ENCODE data around the gene STARD10.
A peak's percentile ranks its signal among the peaks of the same experiment; 100 is the strongest.
"Not testable (repeated sequence)": the region's sequence is repeated elsewhere in the genome, so short reads cannot be mapped to it uniquely, and the experiment has no call there.

The STARD10 gene

DNA sequence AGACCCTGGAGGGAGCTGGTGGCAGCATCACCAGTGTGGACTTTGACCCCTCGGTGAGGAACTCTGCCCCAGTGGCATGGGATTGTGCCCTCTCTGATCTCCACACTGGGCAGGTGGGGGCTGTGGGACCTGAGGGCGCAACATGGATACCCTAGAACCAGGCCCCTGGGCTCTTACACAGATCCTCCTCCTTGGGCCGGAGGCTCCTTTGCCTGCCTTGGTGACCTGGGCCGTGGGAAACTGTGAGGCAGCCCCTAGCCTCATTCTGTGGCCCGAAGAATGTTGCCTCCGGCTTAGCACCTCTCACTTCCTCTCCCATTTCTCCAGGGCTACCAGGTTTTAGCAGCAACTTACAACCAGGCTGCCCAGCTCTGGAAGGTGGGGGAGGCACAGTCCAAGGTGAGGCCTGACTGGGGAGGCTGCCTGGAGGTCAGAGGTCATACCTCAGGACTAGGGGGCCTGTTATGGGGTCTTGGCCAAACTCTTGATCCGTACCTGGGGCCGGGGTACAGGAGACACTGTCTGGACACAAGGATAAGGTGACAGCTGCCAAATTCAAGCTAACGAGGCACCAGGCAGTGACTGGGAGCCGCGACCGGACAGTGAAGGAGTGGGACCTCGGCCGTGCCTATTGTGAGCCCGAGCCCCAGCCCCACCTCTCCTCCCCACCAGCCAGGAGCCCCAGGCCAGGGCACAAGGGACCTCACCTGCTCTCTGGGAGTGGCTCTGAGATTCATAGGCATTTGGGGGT, 32.5 kb upstream of the STARD10 start:
- DNase-seq (ENCODE audit: low read depth in 2 of 2), result no peak

GRCh38 chr11:72825661-72826060, 31.8 kb upstream of the STARD10 start:
- no peak for DNase-seq (ENCODE audit: low read depth in 2 of 2)

GRCh38 chr11:72824811-72825505, 31.1 kb upstream of the STARD10 start:
- DNase-seq (ENCODE audit: low read depth in 2 of 2), result no peak

DNA sequence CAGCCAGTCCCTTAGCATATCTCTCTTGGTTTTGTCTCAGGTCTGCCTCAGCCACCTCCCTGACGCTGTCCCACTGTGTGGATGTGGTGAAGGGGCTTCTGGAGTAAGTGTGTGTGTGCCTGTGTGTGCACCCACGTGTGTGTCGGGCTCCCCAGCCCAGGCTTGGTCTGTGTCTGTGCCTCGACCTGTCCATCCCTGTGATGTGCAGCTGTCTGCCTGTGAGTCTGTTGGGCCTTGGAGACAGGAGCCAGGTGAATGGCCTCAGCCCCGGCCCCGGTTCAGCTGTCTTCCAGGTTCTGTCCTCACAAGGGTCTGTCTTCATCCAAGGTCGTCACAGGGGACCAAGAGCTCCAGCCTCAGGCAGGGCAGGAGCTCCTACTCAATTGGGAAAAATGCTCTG, 30.2 kb upstream of the STARD10 start:
- no peak for DNase-seq (ENCODE audit: low read depth in 2 of 2)

GRCh38 chr11:72823105-72823804, 29.4 kb upstream of the STARD10 start:
- DNase-seq (ENCODE audit: low read depth in 2 of 2), result no peak

DNA sequence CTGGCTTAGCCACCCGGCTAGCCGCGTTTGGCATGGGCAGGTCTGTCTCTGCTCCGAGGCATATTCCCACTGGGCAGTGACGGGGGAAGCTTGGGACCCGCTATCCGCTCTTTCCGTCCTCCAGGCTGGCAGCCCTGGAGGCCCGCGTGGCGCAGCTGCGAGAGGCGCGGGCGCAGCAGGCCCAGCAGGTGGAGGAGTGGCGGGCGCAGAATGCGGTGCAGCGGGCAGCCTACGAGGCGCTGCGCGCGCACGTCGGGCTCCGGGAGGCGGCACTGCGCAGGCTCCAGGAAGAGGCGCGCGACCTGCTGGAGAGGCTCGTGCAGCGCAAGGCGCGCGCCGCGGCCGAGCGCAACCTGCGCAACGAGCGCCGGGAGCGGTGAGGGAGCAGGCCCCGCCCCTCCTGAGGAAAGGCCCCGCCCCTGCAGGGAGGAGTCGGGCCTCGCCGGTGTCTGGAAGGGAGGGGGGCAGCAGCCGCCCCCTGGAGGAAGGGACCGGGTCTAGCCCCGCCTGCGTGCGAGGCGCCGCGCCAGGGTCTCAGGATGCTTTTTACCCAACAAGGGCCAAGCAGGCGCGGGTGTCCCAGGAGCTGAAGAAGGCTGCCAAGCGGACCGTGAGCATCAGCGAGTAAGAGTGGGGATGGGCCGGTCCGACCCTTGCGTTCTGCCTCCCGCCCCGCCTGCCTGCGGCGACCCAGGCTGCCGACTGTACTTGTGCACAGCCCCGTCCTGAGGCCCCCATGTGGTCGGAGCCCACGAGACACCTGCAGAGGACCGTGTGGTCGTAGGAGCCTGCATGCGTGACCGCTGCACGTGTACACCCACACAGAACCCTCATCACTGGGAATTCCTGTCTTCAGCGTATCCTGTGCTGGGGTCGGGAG, 28.3 kb upstream of the STARD10 start:
- peak; percentile 46 to 88 for DNase-seq (ENCODE audit: low read depth in 2 of 2)

DNA sequence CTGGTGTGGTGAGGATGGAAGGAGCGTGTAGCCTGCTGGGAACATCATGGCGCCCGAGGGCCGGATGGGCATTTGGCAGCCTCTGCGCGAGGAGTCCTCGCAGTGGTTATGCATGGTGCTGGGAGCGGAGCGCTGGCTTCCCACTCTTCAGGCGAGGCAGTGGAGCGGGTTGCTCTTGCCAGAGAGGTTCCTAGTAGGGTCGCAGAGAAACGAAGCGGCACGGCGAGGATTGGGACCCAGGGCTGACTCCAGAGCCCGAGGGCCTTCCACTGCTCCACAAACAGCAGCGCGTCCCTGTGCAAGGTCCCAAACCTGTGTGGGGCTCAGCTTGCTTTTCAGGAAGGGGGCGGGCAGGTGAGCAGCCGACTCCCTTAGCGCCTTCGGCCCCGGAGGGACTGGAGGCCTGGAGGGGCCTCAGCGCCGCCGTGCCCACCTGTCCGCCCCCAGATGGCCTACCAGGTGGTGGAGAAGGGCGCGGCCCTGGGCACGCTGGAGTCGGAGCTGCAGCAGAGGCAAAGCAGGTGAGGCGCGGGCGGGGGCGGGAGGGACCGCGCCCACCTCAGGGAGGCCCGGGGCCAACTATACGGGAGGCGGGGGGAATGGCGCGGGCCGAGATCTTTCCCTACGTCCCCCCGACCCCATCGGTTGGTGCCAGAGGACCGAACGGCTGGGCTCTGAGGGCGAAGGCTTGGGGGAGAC, 27.5 kb upstream of the STARD10 start:
- no peak for DNase-seq (ENCODE audit: low read depth in 2 of 2)

- DNase-seq (ENCODE audit: low read depth in 2 of 2), result no peak
Measured at GRCh38 chr11:72820439-72821139, 26.7 kb upstream of the STARD10 start.

GRCh38 chr11:72818971-72819370, 25.1 kb upstream of the STARD10 start:
- no peak for DNase-seq (ENCODE audit: low read depth in 2 of 2)

DNA sequence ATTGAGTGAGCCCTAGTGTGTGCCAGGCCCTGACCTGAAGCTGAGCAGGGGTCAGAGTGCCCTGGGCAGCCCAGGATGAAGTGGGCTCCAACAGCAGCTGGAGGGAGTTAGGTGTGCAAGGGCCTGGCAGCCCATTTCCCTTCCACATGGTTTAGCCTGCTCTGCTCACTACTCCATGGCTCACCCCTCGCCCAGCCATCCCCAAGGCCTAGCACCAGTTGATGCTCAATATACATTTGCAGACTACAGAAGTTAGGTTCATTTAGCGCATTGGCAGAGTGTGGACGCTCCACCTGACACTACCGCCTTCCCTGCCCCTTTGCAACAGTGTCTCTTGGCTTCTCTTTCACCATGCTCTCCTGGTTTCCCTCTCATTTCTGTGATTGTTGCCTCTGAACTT, 24.1 kb upstream of the STARD10 start:
- no peak for DNase-seq (ENCODE audit: low read depth in 2 of 2)

GRCh38 chr11:72816404-72816990, 22.6 kb upstream of the STARD10 start:
- no peak for DNase-seq (ENCODE audit: low read depth in 2 of 2)

- DNase-seq (ENCODE audit: low read depth in 2 of 2), result no peak
Measured at GRCh38 chr11:72815110-72815618, 21.3 kb upstream of the STARD10 start.

GRCh38 chr11:72814286-72815109, 20.7 kb upstream of the STARD10 start, which contains the start of gene ATG16L2:
TSS of gene ATG16L2 (plus strand) at chr11:72814411. CDS start at chr11:72814446, 35 bp downstream.
- peak; percentile 74 to 88 for DNase-seq (ENCODE audit: low read depth in 2 of 2)

DNA sequence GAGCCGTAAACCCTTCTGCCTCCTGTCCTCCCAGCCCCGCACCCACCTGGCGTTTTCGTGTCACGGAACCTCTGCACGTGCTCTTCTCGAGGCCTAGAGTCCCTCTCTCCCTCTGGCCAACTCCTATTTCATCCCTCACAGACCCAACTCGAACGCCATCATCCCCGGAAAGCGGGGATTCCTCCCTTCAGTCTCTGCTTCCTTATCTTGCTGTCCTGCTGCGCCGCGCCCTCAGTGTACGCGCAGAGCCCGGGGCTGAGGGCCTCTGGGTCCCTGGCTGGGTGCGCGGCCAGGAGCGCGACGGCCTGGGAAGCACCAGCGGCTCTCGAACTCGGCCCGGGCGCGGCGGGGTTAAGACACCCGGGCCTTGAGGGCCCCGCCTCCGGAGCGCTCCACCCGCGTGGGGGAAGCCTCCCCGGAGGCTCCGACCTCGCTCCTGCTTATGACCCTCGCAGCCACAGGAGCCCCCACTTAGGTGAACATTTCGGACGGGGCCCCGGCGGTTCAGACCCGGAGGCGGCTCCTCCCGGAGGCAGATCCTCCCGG, 20.0 kb upstream of the STARD10 start:
- DNase-seq (ENCODE audit: low read depth in 2 of 2), result peak in 1 of 2 donors; percentile 80

DNA sequence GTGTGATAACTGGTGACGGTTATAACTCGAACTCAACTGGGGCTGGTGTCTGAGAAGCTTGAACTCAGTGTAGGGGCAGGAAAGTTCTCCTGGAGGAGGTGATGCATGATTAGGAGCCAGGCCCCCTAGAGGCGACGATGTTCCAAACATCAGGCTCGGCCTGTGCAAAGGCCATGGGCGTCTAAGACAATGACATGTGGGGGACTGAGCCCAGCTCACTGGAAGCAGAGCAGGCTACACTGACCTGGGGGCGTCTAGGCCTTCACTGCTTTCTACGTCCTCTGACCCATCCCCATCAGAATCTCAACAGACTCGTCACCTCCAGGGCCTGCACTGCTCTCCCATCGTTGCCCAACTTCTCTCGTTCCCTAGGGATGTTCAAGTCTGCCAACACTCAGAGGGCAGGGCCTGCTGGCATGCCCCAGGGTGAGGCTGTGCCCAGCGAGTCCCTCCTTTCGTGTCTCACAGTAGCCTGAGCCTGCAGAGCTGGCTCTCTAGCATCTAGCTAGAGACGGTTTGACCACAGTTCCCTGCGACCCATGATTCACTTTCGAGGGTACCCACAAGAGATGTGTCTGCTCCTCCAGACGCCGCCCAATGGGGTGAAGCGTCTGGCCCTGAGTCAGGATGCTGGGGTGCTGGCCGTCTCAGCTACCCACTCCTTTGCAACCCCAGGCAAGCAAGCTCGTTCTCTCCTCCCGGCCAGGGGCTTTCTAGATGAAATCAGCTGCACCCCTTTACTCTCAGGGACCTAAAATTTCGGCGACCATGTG, 19.3 kb upstream of the STARD10 start:
- DNase-seq (ENCODE audit: low read depth in 2 of 2), result peak; percentile 64 to 72

DNA sequence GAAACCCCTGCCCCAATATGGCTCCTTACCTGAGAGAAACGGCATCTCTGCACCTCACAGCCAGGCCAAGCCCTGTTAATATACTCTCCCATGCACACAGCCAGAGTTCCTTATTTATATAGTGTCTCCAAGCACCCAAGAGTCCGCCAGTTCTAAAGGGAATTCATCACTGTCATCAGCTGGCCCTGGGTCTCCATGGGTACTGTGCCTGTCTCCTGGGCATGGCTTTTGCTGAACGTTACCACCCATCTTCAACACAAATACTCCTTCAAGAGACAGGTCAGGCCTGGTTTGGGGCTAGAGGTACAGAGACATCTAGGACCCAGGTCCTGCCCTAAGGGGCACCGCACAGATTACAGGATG, 18.7 kb upstream of the STARD10 start:
- no peak for DNase-seq (ENCODE audit: low read depth in 2 of 2)

DNA sequence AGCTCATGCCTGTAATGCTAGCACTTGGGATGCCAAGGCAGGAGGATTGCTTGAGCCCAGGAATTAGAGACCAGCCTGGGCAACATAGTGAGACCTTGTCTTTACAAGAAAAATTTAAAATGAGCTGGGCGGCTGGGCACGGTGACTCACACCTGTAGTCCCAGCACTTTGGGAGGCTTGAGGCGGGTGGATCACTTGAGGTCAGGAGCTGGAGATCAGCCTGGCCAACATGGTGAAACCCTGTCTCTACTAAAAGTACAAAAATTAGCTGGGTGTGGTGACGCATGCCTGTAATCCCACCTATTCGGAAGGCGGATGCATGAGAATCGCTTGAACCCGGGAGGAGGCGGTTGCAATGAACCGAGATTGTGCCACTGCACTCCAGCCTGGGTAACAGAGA, 17.8 kb upstream of the STARD10 start:
- not testable (repeated sequence) for DNase-seq (ENCODE audit: low read depth in 2 of 2)

DNA sequence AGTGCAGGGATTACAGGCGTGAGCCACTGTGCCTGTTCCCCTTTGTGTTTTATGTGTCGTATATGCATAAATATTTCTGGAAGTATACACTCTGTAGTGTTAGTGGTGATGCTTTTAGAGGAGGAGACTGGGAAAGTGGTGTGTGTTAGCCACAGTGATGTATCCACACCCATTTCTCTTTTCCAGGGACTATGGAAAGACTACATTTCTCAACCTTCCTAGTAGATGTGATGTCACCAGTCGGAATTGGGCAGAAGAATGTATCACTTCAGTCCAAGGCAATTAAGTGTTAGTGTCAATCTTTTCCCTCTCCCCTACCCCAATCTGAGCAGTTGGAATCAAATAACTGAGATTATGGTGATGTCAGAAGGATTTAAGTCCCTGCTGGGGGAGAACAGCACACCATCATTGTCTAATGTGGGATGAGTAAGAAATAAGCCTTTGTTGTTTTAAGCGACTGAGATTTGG, 14.5 kb upstream of the STARD10 start:
- DNase-seq (ENCODE audit: low read depth in 2 of 2), result no peak

All from stimulated activated CD8-positive, alpha-beta memory T cell treated with anti-CD3 and anti-CD28 coated beads, Interleukin-7, amount 100 ng/mL, for 4 hours (primary cell).